Mammary epithelial cell (primary cell): ENCODE results near the gene TEAD2.

Experiments used
- EZH2 ChIP-seq: IDR thresholded peaks from 2 replicates; pipeline ENCODE4 v1.6.1; 2012; ENCODE audit warnings: low read length, inconsistent platforms, borderline replicate concordance
- TF ChIP-seq, protein P1 (sequence below), 2 donors: IDR thresholded peaks in 1 of 2; conservative IDR thresholded peaks in 1 of 2; 2 replicates each; pipeline ENCODE4 v1.5.1; 2011 to 2012; ENCODE audit warnings: inconsistent platforms in 2 of 2, low read length in 2 of 2, mild to moderate bottlenecking in 2 of 2, control low read depth in 1 of 2, low read depth in 1 of 2; ENCODE audit not compliant: insufficient read depth in 1 of 2; ENCODE audit errors: extremely low read depth in 1 of 2

GRCh38 chr19:49301866-49302252 lies 60.4 kb downstream of the TEAD2 start:
- TF ChIP-seq, protein P1, sequence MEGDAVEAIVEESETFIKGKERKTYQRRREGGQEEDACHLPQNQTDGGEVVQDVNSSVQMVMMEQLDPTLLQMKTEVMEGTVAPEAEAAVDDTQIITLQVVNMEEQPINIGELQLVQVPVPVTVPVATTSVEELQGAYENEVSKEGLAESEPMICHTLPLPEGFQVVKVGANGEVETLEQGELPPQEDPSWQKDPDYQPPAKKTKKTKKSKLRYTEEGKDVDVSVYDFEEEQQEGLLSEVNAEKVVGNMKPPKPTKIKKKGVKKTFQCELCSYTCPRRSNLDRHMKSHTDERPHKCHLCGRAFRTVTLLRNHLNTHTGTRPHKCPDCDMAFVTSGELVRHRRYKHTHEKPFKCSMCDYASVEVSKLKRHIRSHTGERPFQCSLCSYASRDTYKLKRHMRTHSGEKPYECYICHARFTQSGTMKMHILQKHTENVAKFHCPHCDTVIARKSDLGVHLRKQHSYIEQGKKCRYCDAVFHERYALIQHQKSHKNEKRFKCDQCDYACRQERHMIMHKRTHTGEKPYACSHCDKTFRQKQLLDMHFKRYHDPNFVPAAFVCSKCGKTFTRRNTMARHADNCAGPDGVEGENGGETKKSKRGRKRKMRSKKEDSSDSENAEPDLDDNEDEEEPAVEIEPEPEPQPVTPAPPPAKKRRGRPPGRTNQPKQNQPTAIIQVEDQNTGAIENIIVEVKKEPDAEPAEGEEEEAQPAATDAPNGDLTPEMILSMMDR (conservative IDR thresholded peaks at IDR 0.05 in 1 of 2, IDR thresholded peaks at IDR 0.05 in 1 of 2; ENCODE audit: extremely low read depth in 1 of 2, insufficient read depth in 1 of 2, low read depth in 1 of 2, low read length in 2 of 2), result no peak
- TF ChIP-seq EZH2, result no peak
